Right lung (tissue), 5 donors: ENCODE measurements around the gene KLHL25. TPM values are rescaled to one million over a fixed set of nuclear protein-coding genes. Genes with fewer than 3 reads are reported as not detected.

Source experiments
- DNase-seq, 2 donors: peaks; one replicate each; pipeline ENCODE4 v3.0.0-alpha.2; 2013
- polyA plus RNA-seq, 5 donors: library from polyadenylated mRNA; unstranded; fragments of 120-200 nt; gene quantifications; one replicate each; pipeline versions ENCODE4 v1.2.1 to v1.2.3, GENCODE V29; 2013; ENCODE audit warnings: inconsistent platforms in 1 of 5, low replicate concordance in 1 of 5; ENCODE audit not compliant: insufficient read length in 5 of 5, insufficient read depth in 1 of 5

The KLHL25 gene
- polyA plus RNA-seq, 5 donors = 4.7 to 8.0 (median 6.6) TPM

DNA sequence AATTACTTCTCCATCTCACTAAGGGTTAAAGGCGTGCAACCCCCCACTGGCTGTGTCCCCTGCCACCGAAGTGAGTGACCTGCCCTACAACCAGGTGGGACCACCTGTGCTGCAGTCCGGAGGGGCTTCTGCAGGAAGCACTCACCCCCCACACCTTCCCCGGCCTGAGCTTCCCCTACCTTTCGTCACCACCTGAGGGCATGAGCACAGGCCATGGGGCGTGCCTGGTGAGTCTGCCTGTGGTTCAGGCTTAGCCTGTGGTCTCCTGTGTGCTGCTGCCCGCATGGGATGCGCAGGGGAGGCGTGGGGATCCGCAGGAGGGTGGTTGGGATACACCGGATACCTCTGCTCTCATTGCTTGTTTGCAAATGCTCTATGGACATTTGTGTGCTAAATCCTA lies 46.0 kb downstream of the KLHL25 start:
- DNase-seq = no peak

- no peak for DNase-seq
These were observed 46.5 kb downstream of the KLHL25 start for GRCh38 chr15:85748176-85748575.

GRCh38 chr15:85746641-85747040 lies 48.1 kb downstream of the KLHL25 start:
- DNase-seq = no peak

- DNase-seq = no peak
These were observed 49.1 kb downstream of the KLHL25 start for GRCh38 chr15:85745525-85746150.

- DNase-seq = no peak
These were observed 49.7 kb downstream of the KLHL25 start for GRCh38 chr15:85745023-85745422.

DNA sequence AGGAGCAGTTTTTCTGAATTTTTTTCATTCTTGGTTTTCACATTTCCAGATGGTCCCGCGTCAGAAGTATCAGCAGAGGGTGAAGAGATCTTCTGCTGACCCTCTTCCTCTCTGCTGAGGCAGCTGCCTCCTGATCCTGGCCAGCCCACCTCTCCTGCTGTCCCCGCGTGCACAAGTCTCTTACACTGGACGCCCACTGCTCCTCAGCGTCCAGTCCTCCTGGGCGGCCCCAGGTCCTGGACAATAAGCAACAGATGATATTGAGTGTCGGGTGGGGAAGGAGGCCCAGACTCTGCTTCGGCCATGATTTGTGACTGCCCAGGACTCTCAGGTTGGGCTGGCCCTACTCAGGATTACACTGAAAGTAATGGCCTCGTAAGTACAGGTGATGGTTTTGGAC lies 50.1 kb downstream of the KLHL25 start:
- DNase-seq = no peak

DNA sequence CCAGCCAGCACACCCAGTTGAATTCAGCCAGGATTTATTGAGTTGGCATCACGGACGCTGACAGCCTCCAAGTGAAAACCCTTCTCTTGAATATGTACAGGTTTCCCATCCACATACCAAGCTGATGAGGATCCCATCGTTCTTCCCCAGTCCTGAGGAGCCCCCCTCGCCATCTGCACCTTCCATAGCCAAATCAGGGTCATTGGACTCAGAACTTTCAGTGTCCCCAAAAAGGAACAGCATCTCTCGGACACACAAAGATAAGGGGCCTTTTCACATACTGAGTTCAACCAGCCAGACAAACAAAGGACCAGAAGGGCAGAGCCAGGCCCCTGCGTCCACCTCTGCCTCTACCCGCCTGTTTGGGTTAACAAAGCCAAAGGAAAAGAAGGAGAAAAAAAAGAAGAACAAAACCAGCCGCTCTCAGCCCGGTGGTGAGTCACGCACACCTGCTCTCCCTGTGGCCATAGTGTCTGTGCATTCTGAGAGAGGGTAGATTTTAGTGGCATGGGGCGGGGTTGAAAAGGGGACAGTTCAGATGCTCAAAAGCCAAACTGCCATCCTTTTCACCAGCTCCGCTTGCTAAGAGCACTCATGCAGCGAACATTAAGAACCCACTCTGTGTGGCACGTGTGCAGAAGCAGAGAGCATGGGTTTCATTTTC lies 51.2 kb downstream of the KLHL25 start:
- no peak for DNase-seq

DNA sequence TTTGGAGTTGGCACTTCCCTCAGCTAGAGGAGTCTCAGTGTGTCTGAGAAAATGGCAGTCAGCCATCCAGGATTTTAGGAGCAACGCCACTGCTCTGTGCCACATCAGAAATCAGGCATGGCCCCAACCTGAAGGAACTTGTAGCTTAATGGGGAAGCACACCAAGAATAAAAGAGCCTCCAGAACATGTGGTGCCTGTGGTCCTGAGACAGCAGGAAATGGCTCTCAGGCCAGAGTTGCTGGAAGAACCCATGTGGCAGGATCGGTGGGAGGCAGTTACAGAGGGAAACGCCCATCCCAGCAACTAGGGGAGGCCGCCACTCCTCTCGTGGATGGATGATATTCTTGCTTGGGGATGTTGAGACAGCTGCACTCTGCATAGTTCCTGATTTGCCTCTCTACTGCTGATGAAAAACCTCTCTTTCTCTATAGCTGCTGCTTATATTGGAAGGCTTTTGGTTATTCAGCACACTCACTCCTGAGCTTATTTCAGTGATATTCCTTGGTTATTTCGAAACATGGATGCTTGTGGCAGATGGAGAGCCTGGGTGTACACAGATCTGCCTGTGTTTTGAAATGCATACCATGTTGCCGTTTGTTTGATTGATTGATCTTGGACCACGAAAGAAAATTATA lies 52.4 kb downstream of the KLHL25 start:
- DNase-seq = no peak

DNA sequence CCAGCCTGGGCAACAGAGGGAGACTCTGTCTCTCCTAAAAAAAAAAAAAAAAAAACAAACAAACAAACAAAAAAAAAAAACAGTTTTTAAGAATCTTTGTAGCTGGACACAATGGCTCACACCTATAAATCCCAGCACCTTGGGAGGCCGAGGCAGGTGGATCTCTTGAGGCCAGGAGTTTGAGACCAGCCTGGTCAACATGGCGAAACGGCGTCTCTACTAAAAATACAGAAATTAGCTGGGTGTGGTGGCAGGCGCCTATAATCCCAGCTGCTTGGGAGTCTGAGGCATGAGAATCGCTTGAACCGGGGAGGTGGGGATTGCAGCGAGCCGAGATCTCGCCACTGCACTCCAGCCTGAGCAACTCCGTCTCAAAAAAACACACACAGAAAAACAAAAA lies 53.1 kb downstream of the KLHL25 start:
- DNase-seq = no peak

DNA sequence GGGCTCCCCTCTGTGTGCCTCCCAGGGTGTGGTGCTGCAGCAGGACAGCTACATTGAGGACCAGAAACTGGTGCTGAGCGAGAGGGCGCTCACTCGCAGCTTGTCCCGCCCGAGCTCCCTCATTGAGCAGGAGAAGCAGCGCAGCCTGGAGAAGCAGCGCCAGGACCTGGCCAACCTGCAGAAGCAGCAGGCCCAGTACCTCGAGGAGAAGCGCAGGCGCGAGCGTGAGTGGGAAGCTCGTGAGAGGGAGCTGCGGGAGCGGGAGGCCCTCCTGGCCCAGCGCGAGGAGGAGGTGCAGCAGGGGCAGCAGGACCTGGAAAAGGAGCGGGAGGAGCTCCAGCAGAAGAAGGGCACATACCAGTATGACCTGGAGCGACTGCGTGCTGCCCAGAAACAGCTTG lies 53.7 kb downstream of the KLHL25 start:
- no peak for DNase-seq

GRCh38 chr15:85737061-85737460 lies 57.7 kb downstream of the KLHL25 start:
- no peak for DNase-seq

DNA sequence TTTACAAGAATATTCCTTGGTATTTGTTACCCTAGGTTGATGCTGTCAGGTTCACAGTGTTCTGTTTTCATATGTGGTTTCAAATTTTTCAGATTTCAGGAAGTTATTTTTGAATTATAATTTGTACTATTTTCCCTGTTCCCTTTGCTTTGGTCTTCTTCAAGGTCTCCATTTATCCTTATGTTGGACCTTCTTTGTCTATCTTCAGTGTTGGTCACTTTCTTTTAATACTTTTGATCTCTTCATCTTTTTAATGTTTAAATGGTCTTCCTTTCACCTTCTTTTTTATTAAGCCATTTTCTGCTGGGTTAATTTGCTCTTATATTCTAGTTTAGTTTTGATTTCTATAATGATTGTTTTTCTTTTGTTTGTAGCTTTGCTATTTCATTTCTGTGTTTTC lies 61.3 kb downstream of the KLHL25 start:
- no peak for DNase-seq

GRCh38 chr15:85730001-85730820 lies 64.5 kb downstream of the KLHL25 start:
- DNase-seq = peak in 1 of 2 donors; percentile 64

GRCh38 chr15:85727068-85727467 lies 67.7 kb downstream of the KLHL25 start:
- no peak for DNase-seq

GRCh38 chr15:85726454-85726853 lies 68.3 kb downstream of the KLHL25 start:
- DNase-seq = no peak

DNA sequence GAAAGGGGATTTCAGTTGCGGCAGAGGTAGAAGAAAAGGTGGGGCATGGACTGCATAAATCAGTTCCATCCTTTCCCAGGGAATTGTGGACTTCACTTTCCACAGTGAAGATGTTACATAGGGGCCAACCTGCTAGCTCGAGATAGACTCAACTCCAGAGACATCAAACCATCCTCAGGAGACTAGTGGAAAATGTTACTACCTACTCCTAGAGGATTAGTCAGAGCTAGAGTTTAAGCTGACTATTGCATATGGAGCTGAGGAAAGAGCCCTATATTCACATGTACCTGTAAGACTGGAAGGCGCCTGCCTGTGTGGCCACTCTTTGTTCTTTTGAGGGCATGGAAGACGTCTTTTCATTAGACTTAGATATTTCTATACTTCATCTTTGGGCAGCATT lies 69.2 kb downstream of the KLHL25 start:
- DNase-seq = no peak

GRCh38 chr15:85725019-85725418 lies 69.7 kb downstream of the KLHL25 start:
- no peak for DNase-seq

DNA sequence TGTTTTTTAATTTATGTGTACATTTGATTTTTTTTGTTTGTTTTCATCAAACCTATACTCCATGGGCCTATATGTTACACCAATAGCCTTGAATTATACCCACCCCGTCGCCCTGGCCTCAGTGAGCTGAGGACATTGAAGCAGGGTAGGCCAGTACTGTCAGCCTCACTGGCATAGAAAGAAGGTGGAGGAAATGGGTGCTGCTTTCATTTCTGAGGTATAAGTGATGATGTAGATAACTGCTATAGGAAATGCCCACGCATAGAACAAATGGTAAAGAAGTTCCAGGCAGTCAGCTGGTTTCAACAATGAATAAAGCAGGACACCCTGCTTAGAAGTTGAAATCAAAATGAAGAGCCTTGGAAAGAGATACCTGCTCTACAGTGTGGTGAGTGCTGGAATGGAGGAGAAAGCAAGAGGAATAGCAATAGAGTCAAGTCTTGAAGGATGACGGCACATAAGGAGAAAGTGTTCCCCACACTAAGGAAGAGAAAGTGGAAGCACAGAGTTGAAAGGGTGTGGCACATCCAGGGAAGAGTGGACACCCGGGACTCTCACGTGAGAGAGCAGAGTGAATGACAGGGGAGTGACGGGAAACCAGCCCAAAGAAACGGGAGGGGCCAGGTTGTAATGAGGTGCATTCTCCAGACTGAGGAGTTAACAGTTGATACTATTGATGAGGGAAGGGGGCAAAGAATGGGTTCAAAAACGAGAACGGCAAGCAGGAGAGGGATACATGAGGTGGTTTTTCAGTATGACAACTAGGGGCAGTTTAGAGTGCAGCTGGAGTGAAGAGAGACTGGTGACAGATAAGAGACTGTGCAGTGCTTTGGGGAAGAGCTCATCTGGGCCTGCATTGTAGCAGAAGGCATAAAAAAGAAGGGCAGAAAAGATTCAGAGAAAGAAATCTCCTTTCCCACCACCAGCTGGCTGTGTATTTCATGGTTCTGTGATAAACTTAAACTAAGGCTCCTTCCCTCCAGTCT lies 70.5 kb downstream of the KLHL25 start:
- DNase-seq = no peak

GRCh38 chr15:85722374-85723152 lies 72.2 kb downstream of the KLHL25 start:
- DNase-seq = no peak

DNA sequence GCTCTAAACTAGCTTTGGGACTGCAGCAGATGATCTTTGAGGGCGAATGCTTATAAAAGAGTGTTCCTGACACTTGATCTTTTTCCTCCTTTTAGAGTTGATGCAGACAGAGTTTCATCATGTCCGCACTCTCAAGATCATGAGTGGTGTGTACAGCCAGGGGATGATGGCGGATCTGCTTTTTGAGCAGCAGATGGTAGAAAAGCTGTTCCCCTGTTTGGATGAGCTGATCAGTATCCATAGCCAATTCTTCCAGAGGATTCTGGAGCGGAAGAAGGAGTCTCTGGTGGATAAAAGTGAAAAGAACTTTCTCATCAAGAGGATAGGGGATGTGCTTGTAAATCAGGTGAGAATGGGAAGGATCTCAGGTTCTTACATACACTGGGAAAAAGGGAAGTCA lies 75.7 kb downstream of the KLHL25 start:
- DNase-seq = no peak
